Colonic mucosa (tissue), 4 donors: ENCODE data around the gene KCTD10. TPM values are rescaled to one million over a fixed set of nuclear protein-coding genes. Genes with fewer than 3 reads are reported as not detected.

ENCODE experiments used
- DNase-seq: peaks from one replicate; pipeline ENCODE4 v3.0.0-alpha.2; 2020
- H3K27ac ChIP-seq: fragments of 200-600 bp; one replicate; pipeline ENCODE4 v1.8.0; 2021
- H3K27me3 ChIP-seq: fragments of 200-600 bp; one replicate; pipeline ENCODE4 v1.8.0; 2021
- H3K36me3 ChIP-seq: fragments of 200-600 bp; one replicate; pipeline ENCODE4 v1.8.0; 2021
- H3K4me1 ChIP-seq: fragments of 200-600 bp; one replicate; pipeline ENCODE4 v1.8.0; 2021; ENCODE audit warnings: mild to moderate bottlenecking
- H3K4me3 ChIP-seq: fragments of 200-600 bp; one replicate; pipeline ENCODE4 v1.8.0; 2021
- H3K9ac ChIP-seq, 2 donors: one replicate each; pipeline ENCODE4 v1.7.0; 2013; ENCODE audit warnings: control low read depth in 2 of 2, low read depth in 2 of 2, low read length in 2 of 2
- H3K9me3 ChIP-seq: fragments of 200-600 bp; one replicate; pipeline ENCODE4 v1.8.0; 2021
- CTCF ChIP-seq: fragments of 200-600 bp; IDR thresholded peaks from one replicate; pipeline ENCODE4 v1.8.0; 2022; ENCODE audit warnings: antibody characterized with exemption, mild to moderate bottlenecking
- intact Hi-C: fragments of 100-400 bp; cut with DNase I; formaldehyde crosslinking; loops from one replicate; pipeline ENCODE4 v1.14.1; 2022
- total RNA-seq, 2 donors: library from RNA; stranded (reverse); fragmentation: NEBNext Ultra II Directional in 1 of 2; extraction: Animal tissue kit (Norgen Biotek cat#: 25700) in 1 of 2; gene quantifications; one replicate each; pipeline ENCODE4 v1.2.1, GENCODE V29; 2021
- donor health status: healthy.
- donor health status: DM: no; HTN: no; CAD: no.
- donor health status: DM: no; HTN: no; CAD: no.

The KCTD10 gene
- total RNA-seq, 2 donors from 2014 or later = 50.3 to 74.8 TPM

- Histone ChIP-seq H3K27me3 (no peaks in the 10 kb centered on the region), H3K4me3 (no peak overlapping the region), H3K27ac (no peak overlapping the region), H3K9me3 (no peaks in the 10 kb centered on the region), H3K9ac (no peak overlapping the region), H3K4me1 (peaks cover 10% of the 10 kb centered on the region), H3K36me3 (peaks cover 44% of the 10 kb centered on the region)
- no peak for DNase-seq
- intact Hi-C loops = no loop called here
- no peak for TF ChIP-seq CTCF
Observed at GRCh38 chr12:109455706-109456105, 21.4 kb downstream of the KCTD10 start.

GRCh38 chr12:109452489-109452888 is 24.6 kb downstream of the KCTD10 start:
- H3K4me1 ChIP-seq = peaks cover 23% of the 10 kb centered on the region
- H3K9ac ChIP-seq = no peak overlapping the region
- no peaks in the 10 kb centered on the region for H3K9me3 ChIP-seq
- peaks cover 44% of the 10 kb centered on the region for H3K36me3 ChIP-seq
- intact Hi-C loops = no loop called here
- no peak for DNase-seq
- no peak for TF ChIP-seq CTCF
- no peak overlapping the region for H3K27ac ChIP-seq
- no peaks in the 10 kb centered on the region for H3K27me3 ChIP-seq
- no peak overlapping the region for H3K4me3 ChIP-seq

- H3K27ac ChIP-seq = no peak overlapping the region
- no peaks in the 10 kb centered on the region for H3K9me3 ChIP-seq
- no peak for TF ChIP-seq CTCF
- H3K4me3 ChIP-seq = no peak overlapping the region
- peaks cover 34% of the 10 kb centered on the region for H3K4me1 ChIP-seq
- DNase-seq = no peak
- intact Hi-C loops = no loop called here
- peaks cover 35% of the 10 kb centered on the region for H3K36me3 ChIP-seq
- no peak overlapping the region for H3K9ac ChIP-seq
- H3K27me3 ChIP-seq = no peaks in the 10 kb centered on the region
Observed at GRCh38 chr12:109451400-109451799, 25.7 kb downstream of the KCTD10 start.

GRCh38 chr12:109450980-109451379 is 26.1 kb downstream of the KCTD10 start:
- H3K27me3 ChIP-seq = no peaks in the 10 kb centered on the region
- intact Hi-C loops = no loop called here
- H3K27ac ChIP-seq = peak overlapping the region; percentile 81
- no peaks in the 10 kb centered on the region for H3K9me3 ChIP-seq
- DNase-seq = no peak
- H3K36me3 ChIP-seq = peaks cover 31% of the 10 kb centered on the region
- H3K4me3 ChIP-seq = no peak overlapping the region
- TF ChIP-seq CTCF = no peak
- H3K9ac ChIP-seq = no peak overlapping the region
- peaks cover 35% of the 10 kb centered on the region for H3K4me1 ChIP-seq

GRCh38 chr12:109449845-109450532 is 27.1 kb downstream of the KCTD10 start:
- H3K4me3 ChIP-seq = no peak overlapping the region
- peaks cover 35% of the 10 kb centered on the region for H3K4me1 ChIP-seq
- H3K27ac ChIP-seq = peak overlapping the region; percentile 81
- TF ChIP-seq CTCF = no peak
- peaks cover 22% of the 10 kb centered on the region for H3K36me3 ChIP-seq
- intact Hi-C loops = no loop called here
- H3K9me3 ChIP-seq = no peaks in the 10 kb centered on the region
- DNase-seq = peak; percentile 52
- peak overlapping the region in 1 of 2 donors; percentile 61 for H3K9ac ChIP-seq
- H3K27me3 ChIP-seq = no peaks in the 10 kb centered on the region
